Right atrium auricular region (tissue), 2 donors: ENCODE measurements around the gene CHST13. TPM values are rescaled to one million over a fixed set of nuclear protein-coding genes. Genes with fewer than 3 reads are reported as not detected.
"Not testable (repeated sequence)": the region's sequence is repeated elsewhere in the genome, so short reads cannot be mapped to it uniquely, and the experiment has no call there.

Experiments
- DNase-seq: peaks from one replicate; pipeline ENCODE4 v3.0.0-alpha.2; 2019; ENCODE audit warnings: low spot score
- H3K27ac ChIP-seq, 2 donors: fragments of 200-600 bp; sonication (generic); 1 replicate in 1 of 2; 2 replicates in 1 of 2; pipeline ENCODE4 v1.5.1; 2016 to 2019
- H3K27me3 ChIP-seq, 2 donors: fragments of 200-600 bp; sonication (generic); one replicate each; pipeline versions ENCODE4 v1.5.1 to v1.6.0; 2017 to 2019
- H3K36me3 ChIP-seq: fragments of 200-600 bp; sonication (generic); one replicate; pipeline ENCODE4 v1.5.1; 2016
- H3K4me1 ChIP-seq, 2 donors: fragments of 200-600 bp; sonication (generic); one replicate each; pipeline versions ENCODE4 v1.5.1 to v1.6.0; 2017 to 2019
- H3K4me3 ChIP-seq, 2 donors: fragments of 200-600 bp; sonication (generic); 1 replicate in 1 of 2; 2 replicates in 1 of 2; pipeline ENCODE4 v1.5.1; 2017 to 2019; ENCODE audit warnings: mild to moderate bottlenecking in 1 of 2, moderate library complexity in 1 of 2
- H3K9me3 ChIP-seq, 2 donors: fragments of 200-600 bp; sonication (generic); one replicate each; pipeline ENCODE4 v1.5.1; 2019
- CTCF ChIP-seq, 2 donors: fragments of 200-600 bp; sonication (generic); IDR thresholded peaks; one replicate each; pipeline ENCODE4 v1.5.1; 2019; ENCODE audit warnings: antibody characterized with exemption in 2 of 2
- total RNA-seq, 2 donors: library from RNA; depleted of rRNA; stranded (reverse); fragments of >200 nt; gene quantifications; one replicate each; pipeline ENCODE4 v1.1.0, GENCODE V29; 2016

CHST13 gene
- total RNA-seq, 2 donors from 2014 or later, result 0.90 TPM; not detected in 1

DNA sequence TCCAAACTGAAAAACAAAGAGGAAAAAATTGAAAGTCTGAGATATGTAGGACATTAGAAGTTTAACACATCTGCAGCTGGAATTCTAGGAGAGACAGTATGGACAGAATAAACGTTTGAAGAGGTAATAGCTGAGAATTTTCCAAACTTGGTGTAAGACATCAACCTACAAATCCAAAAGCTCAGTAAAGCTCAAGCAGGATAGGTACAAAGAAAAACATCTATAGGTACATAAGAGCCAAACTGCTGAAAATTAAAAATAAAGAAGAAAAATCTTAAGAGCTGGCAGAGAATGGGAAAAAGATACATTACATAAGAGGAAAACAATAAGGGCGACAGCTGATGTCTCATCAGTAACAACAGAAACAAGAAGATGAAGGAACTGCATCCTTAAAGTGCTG is 57.6 kb downstream of the CHST13 start:
- no peak overlapping the region for H3K4me3 ChIP-seq
- H3K4me1 ChIP-seq, result no peaks in the 10 kb centered on the region
- no peak for TF ChIP-seq CTCF (IDR thresholded peaks at IDR 0.05)
- no peak for DNase-seq
- no peaks in the 10 kb centered on the region for H3K36me3 ChIP-seq
- no peak overlapping the region for H3K27ac ChIP-seq
- no peaks in the 10 kb centered on the region for H3K9me3 ChIP-seq
- no peaks in the 10 kb centered on the region for H3K27me3 ChIP-seq

- no peak for TF ChIP-seq CTCF (IDR thresholded peaks at IDR 0.05)
Measured at GRCh38 chr3:126582311-126582710, 58.4 kb downstream of the CHST13 start.

DNA sequence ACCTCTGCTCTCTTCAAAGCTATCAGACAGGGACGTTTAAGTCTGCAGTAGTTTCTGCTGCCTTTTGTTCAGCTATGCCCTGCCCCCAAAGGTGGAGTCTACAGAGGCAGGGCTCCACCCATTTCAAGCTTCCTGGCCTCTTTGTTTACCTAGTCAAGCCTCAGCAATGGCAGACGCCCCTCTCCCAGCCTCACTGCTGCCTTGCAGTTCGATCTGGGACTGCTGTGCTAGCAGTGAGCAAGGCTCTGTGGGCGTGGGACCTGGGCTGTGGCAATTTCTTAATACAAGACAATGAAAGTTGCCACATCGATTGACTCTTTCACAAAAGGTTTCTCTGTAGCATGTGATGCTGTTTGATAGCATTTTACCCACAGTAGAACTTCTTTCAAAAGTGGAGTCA is 67.6 kb downstream of the CHST13 start:
- not testable (repeated sequence) for H3K9me3 ChIP-seq, H3K27me3 ChIP-seq, H3K4me1 ChIP-seq, H3K4me3 ChIP-seq, DNase-seq, H3K36me3 ChIP-seq, H3K27ac ChIP-seq

More at GRCh38 chr3:126582311-126582710, 58.4 kb downstream of the CHST13 start:
- H3K36me3 ChIP-seq, result no peaks in the 10 kb centered on the region
- no peaks in the 10 kb centered on the region for H3K4me1 ChIP-seq
- no peaks in the 10 kb centered on the region for H3K27me3 ChIP-seq
- DNase-seq, result no peak
- no peak overlapping the region for H3K27ac ChIP-seq
- no peak overlapping the region for H3K4me3 ChIP-seq
- H3K9me3 ChIP-seq, result no peaks in the 10 kb centered on the region

Other genes starting within 250 kb of the CHST13 start
- gene KLF15, start 166.7 kb upstream of the CHST13 start, total RNA-seq, result 10 to 100 TPM; 43.4 to 55.1 TPM
- gene CFAP100, start 129.2 kb upstream of the CHST13 start, total RNA-seq, result not detected
- 10 to 100 TPM; 18.9 to 25.5 TPM for gene ZXDC, start 48.3 kb upstream of the CHST13 start, total RNA-seq
- not detected for gene UROC1, start 6.4 kb upstream of the CHST13 start, total RNA-seq
- gene C3orf22, start 34.8 kb downstream of the CHST13 start, total RNA-seq, result not detected
- gene TXNRD3, start 131.0 kb downstream of the CHST13 start, total RNA-seq, result 1 to 10 TPM; 5.0 to 6.8 TPM
- 10 to 100 TPM in 1 of 2 donors, 1 to 10 TPM in 1; 8.4 to 10.9 TPM for gene CHCHD6, start 180.1 kb downstream of the CHST13 start, total RNA-seq